Measurements from ENCODE around the gene MEGF10.

DNA sequence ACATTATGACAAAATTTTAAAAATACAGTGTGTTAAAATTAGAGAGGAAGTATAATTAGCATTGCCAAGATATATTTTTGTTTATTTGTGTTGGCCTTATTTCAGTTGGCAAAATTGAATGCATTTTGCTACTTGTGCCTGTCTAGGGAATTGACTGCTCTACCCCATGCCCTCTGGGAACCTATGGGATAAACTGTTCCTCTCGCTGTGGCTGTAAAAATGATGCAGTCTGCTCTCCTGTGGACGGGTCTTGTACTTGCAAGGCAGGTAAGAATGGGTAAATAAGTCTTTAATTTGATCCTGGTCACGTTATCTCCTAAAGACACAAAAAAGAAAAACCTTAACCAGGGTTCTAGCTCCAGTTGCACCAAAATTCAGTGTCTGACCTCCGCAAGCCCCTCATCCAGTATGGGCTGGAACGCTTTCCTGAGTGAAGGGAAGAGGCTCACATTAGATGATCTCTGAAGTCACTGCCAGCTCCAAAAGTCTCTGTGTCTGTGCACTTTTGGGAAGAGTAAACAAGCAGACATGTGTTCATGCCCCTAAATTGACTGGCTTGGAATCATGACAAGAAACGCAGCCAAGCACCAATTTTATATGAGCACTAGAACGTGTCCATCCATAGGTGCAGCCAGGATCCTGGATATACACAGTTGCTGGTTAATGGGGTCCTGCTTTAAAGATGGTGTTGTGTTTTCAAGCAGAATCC, 128.5 kb downstream of the MEGF10 start:
- TF ChIP-seq, protein P1, sequence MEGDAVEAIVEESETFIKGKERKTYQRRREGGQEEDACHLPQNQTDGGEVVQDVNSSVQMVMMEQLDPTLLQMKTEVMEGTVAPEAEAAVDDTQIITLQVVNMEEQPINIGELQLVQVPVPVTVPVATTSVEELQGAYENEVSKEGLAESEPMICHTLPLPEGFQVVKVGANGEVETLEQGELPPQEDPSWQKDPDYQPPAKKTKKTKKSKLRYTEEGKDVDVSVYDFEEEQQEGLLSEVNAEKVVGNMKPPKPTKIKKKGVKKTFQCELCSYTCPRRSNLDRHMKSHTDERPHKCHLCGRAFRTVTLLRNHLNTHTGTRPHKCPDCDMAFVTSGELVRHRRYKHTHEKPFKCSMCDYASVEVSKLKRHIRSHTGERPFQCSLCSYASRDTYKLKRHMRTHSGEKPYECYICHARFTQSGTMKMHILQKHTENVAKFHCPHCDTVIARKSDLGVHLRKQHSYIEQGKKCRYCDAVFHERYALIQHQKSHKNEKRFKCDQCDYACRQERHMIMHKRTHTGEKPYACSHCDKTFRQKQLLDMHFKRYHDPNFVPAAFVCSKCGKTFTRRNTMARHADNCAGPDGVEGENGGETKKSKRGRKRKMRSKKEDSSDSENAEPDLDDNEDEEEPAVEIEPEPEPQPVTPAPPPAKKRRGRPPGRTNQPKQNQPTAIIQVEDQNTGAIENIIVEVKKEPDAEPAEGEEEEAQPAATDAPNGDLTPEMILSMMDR (IDR thresholded peaks at IDR 0.05), result no peak
- no peak for TF ChIP-seq POLR2A (IDR thresholded peaks at IDR 0.05)
- TF ChIP-seq POLR2AphosphoS5 (IDR thresholded peaks at IDR 0.05), result no peak
